HEK293 (cell line): ENCODE results near the gene WBP11.

Experiments
- CTCF ChIA-PET: fragments of 350-600 bp; formaldehyde crosslinking; extraction: SDS; loops from one replicate; lab custom pipeline; 2021; ENCODE audit warnings: antibody characterized with exemption; lab: Yijun Ruan, JAX
- POLR2A ChIA-PET: fragments of 300-600 bp; formaldehyde crosslinking; extraction: SDS; loops from one replicate; lab custom pipeline; 2020; ENCODE audit warnings: antibody characterized with exemption, inconsistent platforms; lab: Yijun Ruan, JAX
- H3K27ac ChIP-seq: fragments of 200-500 bp; sonication (Bioruptor generic); 2 replicates; pipeline ENCODE4 v1.5.1; 2014; ENCODE audit warnings: low read depth, low read length, control low read depth, inconsistent platforms; ENCODE audit errors: extremely low read depth
- H3K36me3 ChIP-seq, 2 experiments: fragments of 200-500 bp in 1 of 2; sonication (Bioruptor generic) in 1 of 2; 1 replicate in 1 of 2; 2 replicates in 1 of 2; pipeline ENCODE4 v1.5.1; 2014 to 2017; ENCODE audit warnings: inconsistent platforms in 2 of 2, low read length in 2 of 2; ENCODE audit not compliant: control insufficient read depth in 2 of 2, insufficient read depth in 1 of 2
- H3K4me1 ChIP-seq: fragments of 200-500 bp; sonication (Bioruptor generic); 2 replicates; pipeline ENCODE4 v1.5.1; 2014; ENCODE audit warnings: mild to moderate bottlenecking, low read length, inconsistent platforms; ENCODE audit not compliant: control insufficient read depth, insufficient read depth
- H3K4me3 ChIP-seq: 2 replicates; pipeline ENCODE4 v1.5.1; 2011; ENCODE audit warnings: low read depth, mild to moderate bottlenecking, control low read depth, low read length, moderate library complexity
- H3K9me3 ChIP-seq: fragments of 200-500 bp; sonication (Bioruptor generic); 2 replicates; pipeline ENCODE4 v1.5.1; 2014; ENCODE audit warnings: low read depth, low read length, inconsistent platforms; ENCODE audit not compliant: control insufficient read depth, insufficient read depth
- GFI1B ChIP-seq: fragments of 450-650 bp; formaldehyde crosslinking; IDR thresholded peaks from 2 replicates; pipeline ENCODE4 v1.5.1; 2016; ENCODE audit warnings: missing biosample characterization, missing genetic modification characterization
- GLI4 ChIP-seq: fragments of 450-650 bp; formaldehyde crosslinking; IDR thresholded peaks from 2 replicates; pipeline ENCODE4 v1.5.1; 2016; ENCODE audit warnings: missing biosample characterization, missing genetic modification characterization
- RBAK ChIP-seq: fragments of 450-650 bp; formaldehyde crosslinking; IDR thresholded peaks from 2 replicates; pipeline ENCODE4 v1.5.1; 2016; ENCODE audit warnings: missing biosample characterization, missing genetic modification characterization
- REPIN1 ChIP-seq: fragments of 450-650 bp; formaldehyde crosslinking; IDR thresholded peaks from 2 replicates; pipeline ENCODE4 v1.5.1; 2017; ENCODE audit warnings: missing biosample characterization, missing genetic modification characterization, low read depth
- YY2 ChIP-seq: fragments of 450-650 bp; formaldehyde crosslinking; IDR thresholded peaks from 2 replicates; pipeline ENCODE4 v1.5.1; 2016; ENCODE audit warnings: missing biosample characterization, missing genetic modification characterization
- ZNF114 ChIP-seq: fragments of 450-650 bp; formaldehyde crosslinking; IDR thresholded peaks from 2 replicates; pipeline ENCODE4 v1.5.0; 2017; ENCODE audit warnings: missing biosample characterization, missing genetic modification characterization
- ZNF133 ChIP-seq: fragments of 450-650 bp; formaldehyde crosslinking; IDR thresholded peaks from 2 replicates; pipeline ENCODE4 v1.5.1; 2016; ENCODE audit warnings: missing biosample characterization, missing genetic modification characterization
- ZNF202 ChIP-seq: fragments of 450-650 bp; formaldehyde crosslinking; IDR thresholded peaks from 2 replicates; pipeline ENCODE4 v1.5.1; 2016; ENCODE audit warnings: missing biosample characterization, missing genetic modification characterization, borderline replicate concordance
- ZNF239 ChIP-seq: fragments of 450-650 bp; formaldehyde crosslinking; IDR thresholded peaks from 2 replicates; pipeline ENCODE4 v1.5.1; 2016; ENCODE audit warnings: missing biosample characterization, missing genetic modification characterization
- ZNF274 ChIP-seq, 2 experiments: fragments of 200-500 bp in 1 of 2; fragments of 450-650 bp in 1 of 2; sonication (Bioruptor generic) in 1 of 2; formaldehyde crosslinking in 1 of 2; IDR thresholded peaks; 2 replicates each; pipeline versions ENCODE4 v1.5.1 to v1.6.1; 2014 to 2016; ENCODE audit warnings: borderline replicate concordance in 1 of 2, inconsistent platforms in 1 of 2, low read length in 1 of 2, missing biosample characterization in 1 of 2, missing genetic modification characterization in 1 of 2
- ZNF350 ChIP-seq: fragments of 450-650 bp; formaldehyde crosslinking; IDR thresholded peaks from 2 replicates; pipeline ENCODE4 v1.5.0; 2017; ENCODE audit warnings: missing biosample characterization, mild to moderate bottlenecking, missing genetic modification characterization
- ZNF366 ChIP-seq: fragments of 450-650 bp; formaldehyde crosslinking; conservative IDR thresholded peaks from 2 replicates; pipeline ENCODE4 v1.5.1; 2016; ENCODE audit warnings: missing biosample characterization, missing genetic modification characterization
- ZNF37A ChIP-seq: fragments of 450-650 bp; IDR thresholded peaks from 2 replicates; pipeline ENCODE4 v1.5.1; 2018; ENCODE audit warnings: missing biosample characterization, missing genetic modification characterization
- ZNF394 ChIP-seq: fragments of 450-650 bp; formaldehyde crosslinking; IDR thresholded peaks from 2 replicates; pipeline ENCODE4 v1.5.1; 2016; ENCODE audit warnings: missing biosample characterization, missing genetic modification characterization, mild to moderate bottlenecking, moderate library complexity, borderline replicate concordance
- ZNF398 ChIP-seq: fragments of 450-650 bp; formaldehyde crosslinking; IDR thresholded peaks from 2 replicates; pipeline ENCODE4 v1.5.1; 2017; ENCODE audit warnings: missing biosample characterization, missing genetic modification characterization
- ZNF473 ChIP-seq: fragments of 450-650 bp; formaldehyde crosslinking; IDR thresholded peaks from 2 replicates; pipeline ENCODE4 v1.5.1; 2017; ENCODE audit warnings: missing biosample characterization, missing genetic modification characterization
- ZNF549 ChIP-seq: fragments of 450-650 bp; IDR thresholded peaks from 2 replicates; pipeline ENCODE4 v1.5.1; 2018; ENCODE audit warnings: missing biosample characterization, missing genetic modification characterization, mild to moderate bottlenecking, inconsistent platforms, moderate library complexity
- ZNF558 ChIP-seq: fragments of 450-650 bp; formaldehyde crosslinking; IDR thresholded peaks from 2 replicates; pipeline ENCODE4 v1.5.1; 2016; ENCODE audit warnings: missing biosample characterization, missing genetic modification characterization
- ZNF560 ChIP-seq: fragments of 450-650 bp; formaldehyde crosslinking; IDR thresholded peaks from 2 replicates; pipeline ENCODE4 v1.5.1; 2017; ENCODE audit warnings: missing biosample characterization, missing genetic modification characterization, borderline replicate concordance
- ZNF600 ChIP-seq: fragments of 450-650 bp; formaldehyde crosslinking; IDR thresholded peaks from 2 replicates; pipeline ENCODE4 v1.5.1; 2016; ENCODE audit warnings: missing biosample characterization, missing genetic modification characterization
- ZNF610 ChIP-seq: fragments of 450-650 bp; formaldehyde crosslinking; IDR thresholded peaks from 2 replicates; pipeline ENCODE4 v1.5.1; 2016; ENCODE audit warnings: missing biosample characterization, missing genetic modification characterization, borderline replicate concordance
- ZNF660 ChIP-seq: fragments of 450-650 bp; IDR thresholded peaks from 2 replicates; pipeline ENCODE4 v1.5.1; 2018; ENCODE audit warnings: missing biosample characterization, mild to moderate bottlenecking, missing genetic modification characterization
- ZNF791 ChIP-seq: fragments of 450-650 bp; formaldehyde crosslinking; IDR thresholded peaks from 2 replicates; pipeline ENCODE4 v1.5.1; 2016; ENCODE audit warnings: missing biosample characterization, missing genetic modification characterization
- ZNF843 ChIP-seq: fragments of 450-650 bp; formaldehyde crosslinking; IDR thresholded peaks from 2 replicates; pipeline ENCODE4 v1.5.1; 2016; ENCODE audit warnings: missing biosample characterization, missing genetic modification characterization
- ZSCAN16 ChIP-seq: fragments of 450-650 bp; formaldehyde crosslinking; IDR thresholded peaks from 2 replicates; pipeline ENCODE4 v1.5.1; 2016; ENCODE audit warnings: missing biosample characterization, missing genetic modification characterization
- TF ChIP-seq, protein P1 (sequence below): fragments of 450-650 bp; formaldehyde crosslinking; IDR thresholded peaks from 2 replicates; pipeline ENCODE4 v1.5.1; 2016; ENCODE audit warnings: missing biosample characterization, missing genetic modification characterization, borderline replicate concordance

The WBP11 gene

DNA sequence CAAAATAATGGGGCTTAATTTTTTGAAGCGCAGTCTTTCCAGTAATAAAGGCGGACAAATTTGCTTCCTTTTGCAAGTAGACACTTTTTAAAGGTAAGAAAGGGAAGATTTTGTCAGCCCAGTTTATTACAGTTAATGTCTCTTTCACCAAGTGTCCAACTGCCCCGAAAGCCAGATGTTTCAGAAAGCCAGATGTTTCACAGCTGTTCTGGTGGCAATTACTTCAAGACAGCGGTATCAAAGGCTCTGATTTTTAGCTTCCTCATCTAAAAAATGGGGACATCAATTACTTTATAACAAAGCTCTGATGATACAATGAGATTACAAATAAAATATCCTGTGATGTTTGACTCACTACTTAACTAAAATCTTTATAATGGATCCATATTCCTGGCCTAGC, 1.0 kb downstream of the WBP11 start (continued):
- TF ChIP-seq ZSCAN16 (tag by site-specific recombination): no peak
- no peak for TF ChIP-seq ZNF133 (tag by site-specific recombination)
- no peak for TF ChIP-seq ZNF600 (tag by site-specific recombination)
- TF ChIP-seq ZNF398: no peak
- TF ChIP-seq GFI1B (tag by site-specific recombination): no peak
- TF ChIP-seq ZNF350 (tag by site-specific recombination): no peak

GRCh38 chr12:14795028-14795448, 8.2 kb downstream of the WBP11 start:
- TF ChIP-seq ZNF610 (tag by site-specific recombination) (no peak), YY2 (tag by site-specific recombination) (no peak), ZNF791 (tag by site-specific recombination) (no peak), ZNF274 (IDR thresholded peaks at IDR 0.05; ENCODE audit: low read length) (no peak), ZNF274 (tag by site-specific recombination; IDR thresholded peaks at IDR 0.05; ENCODE audit: borderline replicate concordance) (no peak), ZNF660 (no peak), ZNF549 (tag by site-specific recombination) (no peak), ZNF558 (no peak), ZNF394 (tag by site-specific recombination) (no peak), ZNF398 (no peak), ZNF37A (tag by site-specific recombination) (no peak), ZNF366 (no peak), ZNF560 (no peak), ZNF114 (tag by site-specific recombination) (no peak)
- ChIA-PET POLR2A (interaction anchor here (0.6 to 1.1 kb wide), 3 partner anchors 11 to 24 kb away, joined by 3 to 4 read pairs (median 4); a partner anchor contains a TSS), CTCF (interaction anchor here (0.6 kb wide), 2 partner anchors 25 to 201 kb away, joined by 3 to 4 read pairs; no protein-coding TSS in a partner anchor)
- Histone ChIP-seq H3K4me1 (no peaks in the 10 kb centered on the region), H3K27ac (no peak overlapping the region), H3K4me3 (no peak overlapping the region), H3K36me3 (peaks cover 71 to 96% of the 10 kb centered on the region in 2 experiments), H3K9me3 (no peaks in the 10 kb centered on the region)

DNA sequence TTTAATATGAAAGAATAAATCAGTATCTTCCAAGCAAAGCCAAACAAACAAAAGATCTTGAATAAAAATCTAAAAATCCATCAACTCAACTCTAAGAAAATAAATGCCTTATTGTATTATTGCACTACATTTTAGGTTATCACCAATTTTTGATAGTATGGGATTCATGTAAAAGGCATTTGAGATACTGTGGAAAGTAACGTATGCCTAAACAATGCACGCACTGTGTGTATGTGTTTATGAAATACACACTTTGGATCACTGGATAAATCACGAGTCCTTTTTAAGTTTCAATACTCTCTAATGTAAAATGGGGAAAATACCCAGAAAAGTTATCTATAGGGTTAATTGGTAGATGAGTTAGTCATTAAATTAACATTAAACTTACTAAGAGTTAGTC, 17.7 kb downstream of the WBP11 start:
- Histone ChIP-seq H3K4me1 (0 out of 2 replicates have a peak, but pooled peaks cover under 1% of the 10 kb centered on the region), H3K27ac (no peak overlapping the region), H3K36me3 (peaks cover 41 to 67% of the 10 kb centered on the region in 2 experiments), H3K9me3 (no peaks in the 10 kb centered on the region), H3K4me3 (no peak overlapping the region)
- POLR2A ChIA-PET: interaction anchor here (1.4 to 2.4 kb wide), 3 partner anchors 11 to 18 kb away, joined by 4 to 8 read pairs (median 6); partner anchors contain the start of genes C12orf60 and WBP11
- CTCF ChIA-PET: no interaction called here
- no peak for TF ChIP-seq RBAK (tag by site-specific recombination)
- no peak for TF ChIP-seq REPIN1
- TF ChIP-seq, protein P1, sequence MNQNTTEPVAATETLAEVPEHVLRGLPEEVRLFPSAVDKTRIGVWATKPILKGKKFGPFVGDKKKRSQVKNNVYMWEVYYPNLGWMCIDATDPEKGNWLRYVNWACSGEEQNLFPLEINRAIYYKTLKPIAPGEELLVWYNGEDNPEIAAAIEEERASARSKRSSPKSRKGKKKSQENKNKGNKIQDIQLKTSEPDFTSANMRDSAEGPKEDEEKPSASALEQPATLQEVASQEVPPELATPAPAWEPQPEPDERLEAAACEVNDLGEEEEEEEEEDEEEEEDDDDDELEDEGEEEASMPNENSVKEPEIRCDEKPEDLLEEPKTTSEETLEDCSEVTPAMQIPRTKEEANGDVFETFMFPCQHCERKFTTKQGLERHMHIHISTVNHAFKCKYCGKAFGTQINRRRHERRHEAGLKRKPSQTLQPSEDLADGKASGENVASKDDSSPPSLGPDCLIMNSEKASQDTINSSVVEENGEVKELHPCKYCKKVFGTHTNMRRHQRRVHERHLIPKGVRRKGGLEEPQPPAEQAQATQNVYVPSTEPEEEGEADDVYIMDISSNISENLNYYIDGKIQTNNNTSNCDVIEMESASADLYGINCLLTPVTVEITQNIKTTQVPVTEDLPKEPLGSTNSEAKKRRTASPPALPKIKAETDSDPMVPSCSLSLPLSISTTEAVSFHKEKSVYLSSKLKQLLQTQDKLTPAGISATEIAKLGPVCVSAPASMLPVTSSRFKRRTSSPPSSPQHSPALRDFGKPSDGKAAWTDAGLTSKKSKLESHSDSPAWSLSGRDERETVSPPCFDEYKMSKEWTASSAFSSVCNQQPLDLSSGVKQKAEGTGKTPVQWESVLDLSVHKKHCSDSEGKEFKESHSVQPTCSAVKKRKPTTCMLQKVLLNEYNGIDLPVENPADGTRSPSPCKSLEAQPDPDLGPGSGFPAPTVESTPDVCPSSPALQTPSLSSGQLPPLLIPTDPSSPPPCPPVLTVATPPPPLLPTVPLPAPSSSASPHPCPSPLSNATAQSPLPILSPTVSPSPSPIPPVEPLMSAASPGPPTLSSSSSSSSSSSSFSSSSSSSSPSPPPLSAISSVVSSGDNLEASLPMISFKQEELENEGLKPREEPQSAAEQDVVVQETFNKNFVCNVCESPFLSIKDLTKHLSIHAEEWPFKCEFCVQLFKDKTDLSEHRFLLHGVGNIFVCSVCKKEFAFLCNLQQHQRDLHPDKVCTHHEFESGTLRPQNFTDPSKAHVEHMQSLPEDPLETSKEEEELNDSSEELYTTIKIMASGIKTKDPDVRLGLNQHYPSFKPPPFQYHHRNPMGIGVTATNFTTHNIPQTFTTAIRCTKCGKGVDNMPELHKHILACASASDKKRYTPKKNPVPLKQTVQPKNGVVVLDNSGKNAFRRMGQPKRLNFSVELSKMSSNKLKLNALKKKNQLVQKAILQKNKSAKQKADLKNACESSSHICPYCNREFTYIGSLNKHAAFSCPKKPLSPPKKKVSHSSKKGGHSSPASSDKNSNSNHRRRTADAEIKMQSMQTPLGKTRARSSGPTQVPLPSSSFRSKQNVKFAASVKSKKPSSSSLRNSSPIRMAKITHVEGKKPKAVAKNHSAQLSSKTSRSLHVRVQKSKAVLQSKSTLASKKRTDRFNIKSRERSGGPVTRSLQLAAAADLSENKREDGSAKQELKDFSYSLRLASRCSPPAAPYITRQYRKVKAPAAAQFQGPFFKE (tag by site-specific recombination): no peak
- no peak for TF ChIP-seq ZNF843 (tag by site-specific recombination)
- no peak for TF ChIP-seq ZNF202
- no peak for TF ChIP-seq ZNF239
- TF ChIP-seq ZNF473: no peak
- TF ChIP-seq GLI4 (tag by site-specific recombination): no peak
